ENCODE measurements around the gene UROC1. TPM values are rescaled to one million over a fixed set of nuclear protein-coding genes. Genes with fewer than 3 reads are reported as not detected.

The UROC1 gene
- polyA plus RNA-seq, 1 of the 3 experiments (the other 2 are of a cell fraction), result not detected

GRCh38 chr3:126502656-126503055, 14.9 kb downstream of the UROC1 start:
- DNase-seq, result no peak
- Histone ChIP-seq H3K27me3 (ENCODE audit: insufficient read depth) (peaks cover 10% of the 10 kb centered on the region; the same call in 1 of the 2 replicates), H3K4me3 (ENCODE audit: low read depth in 2 of 2, low read length in 1 of 2) (no peak overlapping the region), H3K36me3 (replicated peaks in 1 of 2; ENCODE audit: control insufficient read depth in 1 of 2, insufficient read depth in 2 of 2, low read length in 1 of 2) (no peaks in the 10 kb centered on the region), H3K79me2 (ENCODE audit: insufficient read depth) (no peaks in the 10 kb centered on the region), H3K9me2 (no peaks in the 10 kb centered on the region), H3K9me3 (no peaks in the 10 kb centered on the region), H3K4me2 (no peak overlapping the region), H2AFZ (ENCODE audit: low read depth) (no peak overlapping the region), H3K27ac (ENCODE audit: low read depth in 2 of 2, low read length in 1 of 2) (no peak overlapping the region), H4K20me1 (ENCODE audit: insufficient read depth) (no peaks in the 10 kb centered on the region), H3F3A (replicated peaks; ENCODE audit: insufficient read depth) (peaks cover 11% of the 10 kb centered on the region), H3K9ac (no peak overlapping the region), H3K4me1 (ENCODE audit: control insufficient read depth in 1 of 2, insufficient read depth in 2 of 2, low read depth in 1 of 2, low read length in 1 of 2) (no peaks in the 10 kb centered on the region)
- 25% methylated on average over 1 of the region's 1 CpG for WGBS (ENCODE audit: low lambda C conversion rate)
- CTCF ChIA-PET, result no interaction called here
- POLR2A ChIA-PET, result no interaction called here
- TF ChIP-seq TAF1 (IDR thresholded peaks at IDR 0.05; ENCODE audit: borderline replicate concordance, low read depth, low read length) (no peak), RFX5 (IDR thresholded peaks at IDR 0.05; ENCODE audit: low read length) (no peak), EP300 (IDR thresholded peaks at IDR 0.05; ENCODE audit: borderline replicate concordance in 1 of 2, low read depth in 1 of 2, low read length in 1 of 2) (no peak), MXI1 (IDR thresholded peaks at IDR 0.05; ENCODE audit: low read depth, low read length) (no peak), CHD2 (IDR thresholded peaks at IDR 0.05; ENCODE audit: low read length, partially characterized antibody) (no peak), FOSL2 (IDR thresholded peaks at IDR 0.05; ENCODE audit: borderline replicate concordance, low read depth) (no peak), SIN3A (IDR thresholded peaks at IDR 0.05; ENCODE audit: borderline replicate concordance, low read depth, low read length) (no peak), ELF1 (IDR thresholded peaks at IDR 0.05) (no peak), JUND (IDR thresholded peaks at IDR 0.05) (no peak), SMC3 (IDR thresholded peaks at IDR 0.05; ENCODE audit: low read depth, low read length) (no peak), YY1 (IDR thresholded peaks at IDR 0.05; ENCODE audit: low read depth) (no peak), PBX3 (IDR thresholded peaks at IDR 0.05) (no peak), FOXJ3 (CRISPR knock-in tag; IDR thresholded peaks at IDR 0.05) (no peak), RCOR1 (IDR thresholded peaks at IDR 0.05; ENCODE audit: low read length) (no peak), TCF12 (IDR thresholded peaks at IDR 0.05) (no peak), MEF2A (IDR thresholded peaks at IDR 0.05; ENCODE audit: borderline replicate concordance, low read depth) (no peak), USF1 (IDR thresholded peaks at IDR 0.05; ENCODE audit: borderline replicate concordance, low read depth) (no peak), TEAD4 (IDR thresholded peaks at IDR 0.05; ENCODE audit: borderline replicate concordance, insufficient read depth) (no peak), NFIC (IDR thresholded peaks at IDR 0.05; ENCODE audit: borderline replicate concordance) (no peak), FOXM1 (IDR thresholded peaks at IDR 0.05; ENCODE audit: low read depth) (no peak)

- Histone ChIP-seq H3K9me2 (no peaks in the 10 kb centered on the region), H3K27ac (ENCODE audit: low read depth in 2 of 2, low read length in 1 of 2) (no peak overlapping the region), H3K9ac (no peak overlapping the region), H3K9me3 (no peaks in the 10 kb centered on the region), H3K4me3 (ENCODE audit: low read depth in 2 of 2, low read length in 1 of 2) (no peak overlapping the region), H3K36me3 (replicated peaks in 1 of 2; ENCODE audit: control insufficient read depth in 1 of 2, insufficient read depth in 2 of 2, low read length in 1 of 2) (no peaks in the 10 kb centered on the region), H3F3A (replicated peaks; ENCODE audit: insufficient read depth) (peaks cover 11% of the 10 kb centered on the region), H3K4me1 (ENCODE audit: control insufficient read depth in 1 of 2, insufficient read depth in 2 of 2, low read depth in 1 of 2, low read length in 1 of 2) (no peaks in the 10 kb centered on the region), H2AFZ (ENCODE audit: low read depth) (no peak overlapping the region), H4K20me1 (ENCODE audit: insufficient read depth) (no peaks in the 10 kb centered on the region), H3K79me2 (ENCODE audit: insufficient read depth) (no peaks in the 10 kb centered on the region), H3K4me2 (no peak overlapping the region), H3K27me3 (ENCODE audit: insufficient read depth) (peaks cover 6% of the 10 kb centered on the region; the same call in 1 of the 2 replicates)
- WGBS (ENCODE audit: low lambda C conversion rate), result 63% methylated on average over 6 of the region's 7 CpGs
- no peak for DNase-seq
- CTCF ChIA-PET, result no interaction called here
- POLR2A ChIA-PET, result no interaction called here
- TF ChIP-seq REST (IDR thresholded peaks at IDR 0.05; ENCODE audit: low read depth, low read length), result no peak
- no peak for TF ChIP-seq NFIC (IDR thresholded peaks at IDR 0.05; ENCODE audit: borderline replicate concordance)
- TF ChIP-seq CHD2 (IDR thresholded peaks at IDR 0.05; ENCODE audit: low read length, partially characterized antibody), result no peak
- TF ChIP-seq SMC3 (IDR thresholded peaks at IDR 0.05; ENCODE audit: low read depth, low read length), result no peak
- TF ChIP-seq RAD21 (IDR thresholded peaks at IDR 0.05; ENCODE audit: low read length), result no peak
- no peak for TF ChIP-seq CTCF (IDR thresholded peaks at IDR 0.05)
- no peak for TF ChIP-seq TCF12 (IDR thresholded peaks at IDR 0.05)
Measured at GRCh38 chr3:126501736-126502135, 15.8 kb downstream of the UROC1 start.
